T-helper 1 cell treated with Interleukin-12 subunit alpha and Interleukin-12 subunit beta and Interleukin-4 antibody, amounts not matched to agents 30 ng/mL and 1 ng/mL, for 36 hours (primary cell): ENCODE data around the gene STX11. TPM values are rescaled to one million over a fixed set of nuclear protein-coding genes. Genes with fewer than 3 reads are reported as not detected.

ENCODE experiments used
- intact Hi-C: fragments of 100-400 bp; cut with micrococcal nuclease; formaldehyde crosslinking; loops from one replicate; pipeline ENCODE4 v1.15.1; 2024
- total RNA-seq: library from RNA; stranded (reverse); gene quantifications from 2 replicates; pipeline ENCODE4 v1.2.3, GENCODE V29; 2022

STX11 gene
- total RNA-seq, 1 donor from 2014 or later, result 26.8 TPM

DNA sequence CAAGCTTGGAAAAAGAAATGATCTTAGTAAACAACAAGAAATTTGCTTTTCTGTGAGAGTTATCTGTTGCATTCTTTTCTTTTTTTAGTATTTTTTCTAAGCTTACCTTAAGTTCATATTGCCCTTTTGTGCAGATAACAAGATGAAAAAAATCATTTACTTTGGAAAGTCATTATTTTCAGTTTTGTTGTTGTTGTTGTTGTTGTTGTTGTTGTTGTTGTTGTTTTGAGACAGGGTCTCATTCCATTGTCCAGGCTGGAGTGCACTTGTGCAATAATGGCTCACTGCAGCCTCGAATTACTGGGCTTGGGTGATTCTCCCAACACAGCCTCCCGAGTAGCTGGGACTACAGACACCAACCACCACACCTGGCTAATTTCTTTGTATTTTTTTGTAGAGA is 8.8 kb upstream of the STX11 start:
- intact Hi-C loops, result no loop called here

DNA sequence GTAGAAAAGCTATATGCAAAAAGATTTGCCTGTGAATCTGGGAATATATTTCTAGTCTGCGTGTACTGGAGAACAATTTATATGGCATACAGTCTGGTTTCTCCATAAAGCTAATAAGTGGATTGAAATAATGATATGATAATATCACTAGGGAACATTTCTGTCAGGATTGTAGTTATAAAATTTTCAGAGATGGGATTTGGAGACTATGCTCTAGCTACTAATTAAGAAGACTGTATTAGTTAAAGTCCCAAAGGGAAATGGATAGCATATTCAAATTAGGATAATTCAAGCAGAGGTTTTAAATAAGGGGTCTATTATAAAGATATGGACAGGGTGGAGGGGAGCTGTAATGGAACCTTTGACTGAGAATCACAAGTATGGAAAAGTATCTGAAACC is 7.2 kb upstream of the STX11 start:
- intact Hi-C loops, result no loop called here

DNA sequence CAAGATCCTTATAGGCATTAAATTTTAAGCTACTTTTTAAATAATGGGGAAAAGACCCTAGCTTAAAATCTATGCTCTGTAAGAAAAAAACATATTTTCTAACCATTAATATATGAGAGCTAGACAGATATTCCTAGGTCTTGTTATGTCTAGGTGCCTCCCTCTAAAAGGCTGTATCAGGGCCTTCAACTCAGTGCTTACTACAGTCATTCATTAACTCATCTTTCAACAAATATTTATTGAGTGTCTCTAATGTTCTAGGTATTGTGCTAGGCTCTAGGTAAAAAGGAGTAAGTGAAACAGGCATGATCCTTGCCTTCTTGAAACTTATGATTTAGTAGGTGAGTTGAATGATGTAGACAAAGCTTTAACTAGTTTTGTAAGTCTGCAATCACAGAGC is 6.4 kb upstream of the STX11 start:
- intact Hi-C loops, result no loop called here

DNA sequence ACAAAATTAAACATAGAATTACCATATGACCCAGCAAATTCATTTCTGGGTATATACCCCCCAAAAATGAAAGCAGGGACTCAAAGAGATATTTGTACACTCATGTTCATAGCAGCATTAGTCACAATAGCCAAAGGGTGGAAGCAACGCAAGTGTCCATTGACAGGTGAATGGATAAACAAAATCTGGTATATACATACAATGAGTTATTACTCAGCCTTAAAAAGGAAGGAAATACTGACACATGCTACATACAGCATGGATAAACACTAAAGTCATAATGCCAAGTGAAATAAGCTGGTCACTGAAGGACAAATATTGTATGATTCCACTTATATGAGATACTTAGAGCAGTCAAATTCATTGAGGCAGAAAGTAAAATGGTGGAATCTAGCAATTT is 5.3 kb upstream of the STX11 start:
- intact Hi-C loops, result no loop called here

DNA sequence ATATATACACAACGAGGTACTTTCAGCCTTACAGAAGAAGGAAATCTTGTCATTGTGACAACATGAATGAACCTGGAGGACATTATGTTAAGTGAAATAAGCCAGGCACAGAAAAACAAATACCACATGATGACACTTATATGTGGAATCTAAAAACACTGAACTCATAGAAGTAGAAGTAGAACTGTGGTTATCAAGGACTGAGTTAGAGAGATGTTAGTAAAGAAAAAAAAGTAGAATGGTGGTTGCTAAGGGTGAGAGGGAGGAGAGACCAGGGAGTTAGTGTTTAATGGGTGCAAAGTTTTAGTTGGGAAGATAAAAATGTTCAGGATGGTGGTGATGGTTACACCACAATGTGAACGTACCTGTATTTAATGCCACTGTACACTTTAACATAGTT is 4.8 kb upstream of the STX11 start:
- intact Hi-C loops, result no loop called here

DNA sequence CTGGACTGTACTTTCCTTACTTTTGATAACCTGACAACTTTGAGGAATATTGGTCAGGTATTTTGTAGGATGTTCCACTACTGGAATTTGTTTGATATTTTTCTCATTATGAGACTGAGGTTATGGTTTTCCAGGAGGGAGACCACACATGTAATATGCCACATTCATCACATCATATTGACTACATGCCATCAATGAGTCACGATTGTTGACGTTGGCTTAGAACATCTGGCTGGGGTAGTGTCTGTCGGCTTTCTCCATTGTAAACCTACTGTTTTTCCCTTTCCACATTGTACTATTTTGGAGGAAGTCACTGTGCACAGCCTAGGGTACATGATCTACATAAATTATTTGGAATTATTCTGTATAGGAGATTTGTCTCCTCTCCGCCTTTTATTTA is 1.4 kb upstream of the STX11 start:
- intact Hi-C loops, result no loop called here

DNA sequence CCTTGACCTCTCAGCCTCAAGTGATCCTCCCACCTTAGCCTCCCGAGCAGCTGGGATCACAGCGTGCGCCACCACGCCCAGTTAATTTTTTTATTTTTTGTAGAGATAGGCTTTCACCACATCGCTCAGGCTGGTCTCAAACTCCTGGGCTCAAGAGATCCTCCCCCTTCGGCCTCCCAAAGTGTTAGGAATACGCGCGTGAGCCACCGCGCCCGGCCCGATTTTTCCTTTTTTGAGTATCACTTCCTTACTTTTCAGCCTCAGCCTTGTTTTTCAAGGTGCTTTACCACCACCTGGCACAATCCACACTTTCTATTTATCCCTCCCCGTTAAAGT is 791 bp upstream of the STX11 start:
- intact Hi-C loops, result no loop called here

DNA sequence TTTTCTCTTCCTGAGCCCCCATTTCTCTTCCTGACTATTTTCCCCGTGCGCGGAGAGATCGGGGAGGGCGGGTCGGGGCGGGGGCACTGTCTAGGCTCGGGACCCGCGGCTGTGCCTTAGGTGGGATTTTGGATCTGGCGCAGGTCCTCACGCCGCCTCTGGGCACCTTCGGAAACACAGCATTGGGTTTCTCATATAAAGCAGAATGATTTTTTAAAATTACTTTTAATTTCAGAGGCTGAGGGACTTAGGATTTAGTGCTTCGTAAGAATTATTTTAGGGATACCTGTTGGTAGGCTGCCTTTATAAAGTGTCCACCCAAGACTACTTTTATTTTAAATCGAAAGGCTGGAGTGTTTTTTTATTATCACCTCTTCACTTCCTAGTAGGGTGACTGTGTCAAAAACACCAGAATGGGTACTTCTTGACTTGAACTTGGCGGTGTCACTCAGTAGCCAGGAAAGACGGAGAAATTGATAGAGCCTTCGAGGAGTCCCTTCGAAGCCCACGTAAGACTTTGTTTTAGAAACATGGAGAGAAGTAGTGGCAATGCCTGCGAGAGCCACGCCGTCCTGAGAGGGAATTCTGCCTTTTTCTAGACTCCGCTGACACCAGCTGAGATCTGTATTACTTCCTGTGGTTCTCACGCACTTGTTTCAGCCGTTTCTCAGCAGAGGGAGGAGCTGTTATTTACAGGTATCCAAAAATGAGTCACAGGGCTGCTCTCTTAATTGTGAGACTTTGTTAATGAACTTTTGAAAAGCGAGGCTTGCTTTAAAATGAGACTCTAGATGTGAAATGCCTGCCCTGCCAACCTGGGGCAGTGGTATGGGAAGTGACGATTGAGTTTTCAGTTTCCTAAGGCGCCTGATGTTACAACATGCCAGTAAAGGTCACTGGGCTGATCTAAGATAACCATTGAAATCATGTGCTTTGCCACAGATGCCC is 667 bp downstream of the STX11 start:
- intact Hi-C loops, result loop anchor here (1.0 to 5.0 kb wide), 17 partner anchors 28 to 1756 kb away; partner anchors contain the start of genes AIG1, LTV1 and SF3B5

DNA sequence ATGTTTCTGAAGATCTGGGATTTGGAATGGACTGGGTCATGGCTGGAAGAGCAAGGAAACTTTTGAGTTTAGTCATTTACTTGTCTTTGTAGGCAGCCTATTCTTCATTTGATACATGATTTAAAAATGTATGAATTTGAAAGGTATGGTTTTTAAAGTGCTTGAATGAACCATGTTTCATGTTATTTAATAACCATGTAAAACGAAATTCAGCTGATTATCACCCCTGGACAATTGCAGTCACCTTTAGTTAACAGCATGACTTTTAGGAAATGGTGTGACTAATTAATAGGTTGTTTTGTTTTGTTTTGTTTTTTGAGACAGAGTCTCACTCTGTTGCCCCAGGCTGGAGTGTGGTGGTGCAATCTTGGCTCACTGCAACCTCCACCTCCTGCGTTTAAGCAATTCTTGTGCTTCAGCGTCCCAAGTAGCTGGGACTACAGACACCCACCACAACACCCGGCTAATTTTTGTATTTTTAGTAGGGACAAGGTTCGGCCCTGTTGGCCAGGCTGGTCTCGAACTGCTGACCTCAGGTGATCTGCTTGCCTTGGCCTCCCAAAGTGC is 2.1 kb downstream of the STX11 start:
- intact Hi-C loops, result loop anchor here (5.0 kb wide), 3 partner anchors 615 to 1210 kb away; no protein-coding TSS in a partner anchor

GRCh38 chr6:144153260-144153659 is 2.9 kb downstream of the STX11 start:
- intact Hi-C loops, result loop anchor here (5.0 kb wide), 3 partner anchors 616 to 1211 kb away; no protein-coding TSS in a partner anchor

GRCh38 chr6:144153971-144154370 is 3.7 kb downstream of the STX11 start:
- intact Hi-C loops, result loop anchor here (2.0 to 5.0 kb wide), 4 partner anchors 15 to 1212 kb away; no protein-coding TSS in a partner anchor

- intact Hi-C loops, result loop anchor here (2.0 kb wide), 1 partner anchor 13 kb away; no protein-coding TSS in a partner anchor
Observed at GRCh38 chr6:144155529-144155928, 5.2 kb downstream of the STX11 start.

DNA sequence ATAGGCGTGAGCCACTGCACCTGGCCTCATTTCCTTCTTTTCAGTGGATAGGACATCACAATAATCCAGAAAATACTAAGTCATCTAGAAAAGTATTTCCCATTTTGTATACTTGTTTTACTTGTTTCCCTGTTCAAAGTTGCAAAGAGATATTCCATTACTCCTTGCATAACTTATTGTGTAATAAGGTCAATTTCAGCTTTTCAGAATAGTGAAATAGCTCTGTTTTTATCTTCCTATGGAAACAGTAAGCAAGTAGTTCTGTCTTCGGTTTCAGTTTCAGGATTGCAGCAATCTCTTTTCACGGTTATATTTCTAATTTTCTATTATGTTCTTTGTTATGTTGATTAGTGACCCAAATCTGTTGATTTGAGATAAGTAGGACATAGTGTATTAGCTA is 6.0 kb downstream of the STX11 start:
- intact Hi-C loops, result loop anchor here (1.0 kb wide), 1 partner anchor 23 kb away; no protein-coding TSS in a partner anchor

DNA sequence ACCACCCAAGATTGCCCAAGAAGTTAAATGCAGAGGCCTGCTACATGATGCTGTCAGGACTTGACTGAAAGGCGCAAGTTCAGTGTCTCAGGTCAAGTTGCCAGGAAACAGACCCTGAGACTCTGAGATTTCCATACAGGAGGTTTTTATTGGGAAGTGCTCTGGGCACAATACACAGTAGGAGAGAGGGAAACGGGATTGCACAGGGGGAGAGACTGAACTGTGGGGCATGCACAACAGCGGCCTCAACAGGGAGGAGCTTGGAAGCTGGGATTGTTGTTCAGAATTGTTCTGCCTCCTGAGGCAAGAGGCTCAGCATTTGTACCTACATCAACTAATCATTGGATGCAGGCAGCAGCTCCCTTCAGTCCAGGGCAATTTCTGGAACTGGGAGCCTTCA is 6.7 kb downstream of the STX11 start:
- intact Hi-C loops, result loop anchor here (1.0 kb wide), 1 partner anchor 22 kb away; no protein-coding TSS in a partner anchor

DNA sequence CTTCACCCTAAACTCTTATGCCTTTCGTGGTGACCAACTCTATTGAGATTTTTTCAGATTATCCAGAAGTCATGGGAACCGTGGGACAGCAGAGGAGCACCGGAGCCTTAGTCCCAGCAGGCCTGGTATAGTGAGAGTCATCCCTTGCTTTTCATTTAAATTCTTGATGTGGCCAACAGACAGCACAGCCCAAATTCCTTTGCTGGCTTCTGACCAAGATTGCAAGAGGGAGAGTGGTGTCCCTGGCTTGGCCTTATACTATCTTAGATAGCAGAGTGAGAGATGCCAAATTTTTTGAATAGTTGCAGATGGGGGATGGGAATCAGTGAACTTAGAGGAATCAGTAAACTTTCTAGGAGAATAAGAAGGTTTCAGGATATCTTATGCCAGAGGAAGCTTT is 7.8 kb downstream of the STX11 start:
- intact Hi-C loops, result no loop called here

GRCh38 chr6:144159223-144159622 is 8.9 kb downstream of the STX11 start:
- intact Hi-C loops, result no loop called here

GRCh38 chr6:144159742-144160141 is 9.4 kb downstream of the STX11 start:
- intact Hi-C loops, result no loop called here

GRCh38 chr6:144160431-144161005 is 10.2 kb downstream of the STX11 start:
- intact Hi-C loops, result no loop called here

DNA sequence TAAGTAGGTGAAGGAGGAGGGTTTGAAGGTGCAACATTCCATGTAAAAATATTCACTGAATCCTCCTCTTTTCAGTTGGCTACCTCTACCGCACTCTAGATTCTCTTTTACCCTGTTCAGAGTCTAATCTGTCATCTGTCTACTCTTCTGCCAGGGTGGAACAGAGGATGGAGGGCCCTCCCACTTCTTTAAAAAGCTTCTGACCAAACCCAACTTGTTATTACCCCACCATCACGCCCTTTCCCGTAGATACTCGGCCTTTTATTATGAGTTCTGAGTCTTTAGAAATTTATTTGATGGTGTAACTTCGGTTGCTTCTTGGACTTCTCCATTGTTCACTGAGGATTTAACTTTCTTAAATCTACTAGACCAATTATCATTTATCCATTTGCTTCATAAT is 11.7 kb downstream of the STX11 start:
- intact Hi-C loops, result no loop called here

- intact Hi-C loops, result no loop called here
Observed at GRCh38 chr6:144162977-144163376, 12.7 kb downstream of the STX11 start.

DNA sequence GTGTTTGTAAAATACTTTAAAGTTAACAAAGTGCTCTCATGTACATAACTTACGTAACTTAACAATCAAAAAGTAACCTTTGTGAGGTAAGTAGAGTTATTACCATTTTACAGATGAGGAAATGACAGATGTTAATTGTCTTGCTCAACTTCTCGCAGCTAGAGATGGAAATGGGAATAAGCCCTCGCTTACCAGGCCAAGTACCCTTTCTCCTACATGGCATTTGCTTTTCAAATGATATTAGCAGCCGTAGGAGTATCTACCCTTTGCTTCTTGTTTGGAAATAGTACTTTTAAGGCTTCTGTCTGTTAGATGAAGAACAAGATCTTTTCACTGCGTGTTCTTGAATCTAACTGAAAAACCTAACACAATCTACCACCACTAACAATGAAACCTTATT is 15.5 kb downstream of the STX11 start:
- intact Hi-C loops, result no loop called here

DNA sequence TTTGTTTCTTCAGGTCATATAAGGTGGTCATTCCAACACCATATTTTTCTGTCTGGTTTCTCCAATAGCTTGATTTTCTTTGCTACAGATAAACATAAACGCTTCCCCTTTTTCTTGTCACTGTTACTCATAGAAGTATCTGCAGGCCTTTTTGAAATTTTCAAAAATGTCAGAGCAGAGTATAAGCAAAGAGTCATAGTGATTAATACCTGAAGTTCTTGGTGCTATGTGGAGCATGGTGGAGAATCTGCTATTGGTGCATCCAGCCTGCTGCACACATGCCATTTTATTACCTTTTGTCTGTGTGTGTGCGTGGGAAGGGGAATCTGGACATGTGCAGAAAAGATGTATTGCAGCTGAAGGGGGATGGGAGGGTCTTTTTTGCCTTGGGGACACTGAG is 19.7 kb downstream of the STX11 start:
- intact Hi-C loops, result no loop called here
